CD4-positive, alpha-beta T cell treated with Interleukin-17A for 1 hour (primary cell): Measurements from ENCODE around the gene SLC7A14.

Experiments
- DNase-seq: peaks from one replicate; pipeline ENCODE4 v3.0.0-alpha.2; 2020

The SLC7A14 gene

DNA sequence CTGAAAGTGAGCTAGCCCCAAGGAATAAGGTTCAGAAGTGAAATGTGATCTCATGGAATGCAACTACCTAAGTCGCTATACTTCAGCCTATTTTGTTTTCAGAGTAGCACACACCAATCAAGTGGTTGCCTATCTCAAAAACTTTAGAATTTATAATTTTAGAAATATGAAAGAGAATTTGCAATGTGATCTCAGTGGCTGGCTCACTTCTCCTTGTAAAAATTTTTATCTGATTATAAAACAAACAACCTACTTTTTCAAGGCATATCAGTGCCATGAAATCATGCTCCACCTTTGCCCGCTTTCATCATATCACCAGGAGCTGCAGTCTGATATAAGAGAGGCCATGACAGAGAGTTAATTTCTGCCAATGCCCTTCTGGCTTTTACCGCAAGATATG is 119.9 kb downstream of the SLC7A14 start:
- DNase-seq = no peak

DNA sequence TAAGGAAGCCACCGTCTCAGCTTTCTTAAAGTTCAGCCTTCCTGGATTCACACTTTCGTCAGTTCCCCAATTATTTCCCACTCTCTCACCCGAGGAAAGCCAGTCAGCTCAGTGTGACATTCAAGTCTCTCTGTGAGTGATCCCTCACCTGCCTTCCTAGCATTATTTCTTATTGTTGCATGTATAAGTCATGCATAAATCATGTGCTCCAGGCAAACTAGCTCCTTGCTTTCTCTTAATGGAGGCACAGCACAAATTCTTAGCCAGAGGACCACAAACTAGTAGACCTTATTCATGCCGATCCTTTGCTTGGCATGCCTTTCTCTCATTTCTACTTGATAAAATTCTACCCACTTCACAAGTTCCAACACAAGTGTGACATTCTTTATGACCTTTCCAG is 122.9 kb downstream of the SLC7A14 start:
- DNase-seq = no peak

DNA sequence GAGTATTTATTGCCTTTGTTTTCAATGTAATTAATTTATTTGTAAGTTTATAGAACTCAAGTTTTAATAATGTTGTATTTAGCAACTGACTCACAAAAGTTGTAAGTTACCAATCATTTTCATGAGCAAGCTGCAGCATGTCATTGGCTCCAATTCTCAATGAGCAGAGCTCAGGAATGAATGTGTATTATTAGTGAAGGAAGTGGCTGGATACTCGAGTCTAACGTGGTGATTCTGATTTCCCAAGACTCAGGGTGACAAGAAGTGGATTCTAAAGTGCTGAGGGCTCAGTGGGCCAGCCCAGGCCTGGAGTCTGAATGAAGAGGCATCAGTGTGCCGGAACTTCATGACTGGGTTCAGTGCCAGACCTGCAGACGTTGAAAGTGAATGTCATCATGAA is 127.6 kb downstream of the SLC7A14 start:
- DNase-seq = no peak

DNA sequence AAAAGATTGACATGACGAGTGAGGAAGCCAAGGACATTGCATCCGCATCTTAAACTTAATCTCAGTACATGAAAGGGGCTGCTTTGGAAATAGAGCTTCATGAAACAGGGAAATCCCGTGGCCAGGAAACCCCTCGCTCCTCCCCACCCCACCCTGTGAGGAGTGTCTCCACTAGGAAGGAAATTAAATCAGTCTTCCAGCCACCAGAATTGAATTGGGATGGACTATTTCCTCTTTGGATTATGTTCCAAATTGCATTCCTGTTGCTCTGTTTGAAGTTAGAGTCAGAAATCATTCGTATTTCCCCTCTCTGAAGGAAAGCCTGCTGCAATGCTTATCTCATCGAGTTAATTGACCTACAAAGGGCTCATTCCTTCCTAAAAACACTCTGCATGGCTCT is 131.4 kb downstream of the SLC7A14 start:
- no peak for DNase-seq

DNA sequence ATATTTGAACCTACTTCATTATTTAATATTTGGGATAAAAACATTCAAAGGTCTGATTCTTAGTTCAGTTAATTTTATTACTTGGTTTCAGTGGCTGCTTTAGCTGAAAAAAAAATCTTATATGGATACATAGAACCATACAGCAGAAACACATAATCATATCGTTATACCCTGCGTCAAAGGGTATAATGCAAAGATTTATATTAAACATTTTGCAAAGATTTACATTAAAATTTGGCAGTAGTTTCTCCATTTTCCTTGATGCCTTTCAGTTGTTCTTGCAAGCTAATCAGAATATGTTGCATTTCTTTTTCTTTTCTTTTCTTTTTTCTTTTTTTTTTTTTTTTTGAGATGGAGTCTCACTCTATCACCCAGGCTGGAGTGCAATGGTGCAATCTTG is 135.8 kb downstream of the SLC7A14 start:
- DNase-seq = no peak

DNA sequence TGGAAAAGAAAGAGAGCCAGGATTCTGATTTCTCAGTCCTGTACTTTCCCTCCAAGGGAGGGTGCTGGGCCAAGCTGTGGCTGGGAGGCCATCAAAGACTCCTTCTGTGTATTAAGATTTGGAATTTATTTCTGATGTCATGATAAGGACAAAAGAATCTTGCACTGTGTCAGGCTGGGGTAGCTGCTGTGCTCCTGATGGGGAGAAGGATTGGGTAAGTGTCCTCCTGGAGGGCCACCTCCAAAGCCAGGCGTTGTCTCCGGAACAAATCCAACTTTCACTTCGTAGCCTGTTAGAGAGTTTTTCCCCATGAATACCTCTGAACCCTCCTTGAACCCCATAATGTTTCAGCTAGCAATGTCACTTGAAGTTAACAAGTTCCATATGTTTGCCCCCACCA is 137.3 kb downstream of the SLC7A14 start:
- no peak for DNase-seq

DNA sequence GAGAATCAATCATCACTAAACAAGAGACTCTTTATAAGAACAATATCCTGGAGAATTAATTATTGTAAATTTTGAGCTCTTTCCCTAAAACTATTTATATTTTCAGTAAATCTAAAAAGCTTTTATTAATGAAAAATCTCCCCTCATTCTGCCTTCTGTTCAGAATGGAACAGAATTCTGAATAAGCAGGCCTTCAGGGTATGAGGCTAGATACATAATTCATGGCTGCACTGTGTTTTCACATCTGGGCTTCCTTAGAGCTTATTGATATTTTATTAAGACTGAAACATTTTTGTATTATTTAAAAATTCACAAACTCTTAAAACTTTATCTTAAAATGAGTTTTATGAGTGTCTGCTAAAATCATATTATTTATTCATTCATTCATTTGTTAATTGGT is 142.4 kb downstream of the SLC7A14 start:
- no peak for DNase-seq

DNA sequence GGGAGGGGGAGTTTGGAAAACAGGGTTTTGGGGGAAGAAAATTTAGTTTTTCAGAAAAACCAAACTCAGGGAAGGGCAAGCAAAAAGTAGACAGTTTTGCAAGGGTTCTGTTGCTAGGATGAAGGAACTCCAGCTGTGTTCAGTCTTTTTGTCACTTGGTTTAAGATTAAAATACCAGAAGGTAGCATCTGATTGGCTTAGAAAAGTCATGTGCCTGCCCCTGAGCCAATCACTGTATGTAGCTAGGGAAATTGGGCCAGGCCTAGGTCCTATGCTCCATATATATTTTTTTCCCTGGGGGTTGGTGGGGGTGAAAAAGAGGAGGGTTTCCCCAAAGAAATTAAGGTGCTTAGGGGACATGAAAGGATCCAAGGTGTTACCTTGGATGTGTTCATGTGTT is 142.9 kb downstream of the SLC7A14 start:
- DNase-seq = no peak

DNA sequence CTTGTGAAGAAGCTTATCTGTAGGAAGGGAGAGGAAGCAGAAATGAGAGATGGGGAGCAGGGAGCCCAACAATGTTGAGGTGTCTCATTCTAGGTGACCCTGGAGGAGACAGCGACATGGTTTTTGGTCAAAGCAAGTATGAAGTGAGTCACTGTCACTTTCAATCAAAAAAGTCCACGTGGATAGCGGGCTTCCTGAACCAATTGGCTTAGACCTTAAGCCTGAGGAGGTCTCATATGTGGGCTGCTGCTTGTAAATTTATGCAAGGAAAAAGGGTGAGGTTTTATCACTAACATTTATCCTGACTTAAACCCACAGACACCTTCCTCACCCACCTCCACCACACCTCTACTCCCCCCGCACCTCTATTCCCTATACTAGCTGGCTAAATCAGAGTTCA is 144.5 kb downstream of the SLC7A14 start:
- DNase-seq = no peak

DNA sequence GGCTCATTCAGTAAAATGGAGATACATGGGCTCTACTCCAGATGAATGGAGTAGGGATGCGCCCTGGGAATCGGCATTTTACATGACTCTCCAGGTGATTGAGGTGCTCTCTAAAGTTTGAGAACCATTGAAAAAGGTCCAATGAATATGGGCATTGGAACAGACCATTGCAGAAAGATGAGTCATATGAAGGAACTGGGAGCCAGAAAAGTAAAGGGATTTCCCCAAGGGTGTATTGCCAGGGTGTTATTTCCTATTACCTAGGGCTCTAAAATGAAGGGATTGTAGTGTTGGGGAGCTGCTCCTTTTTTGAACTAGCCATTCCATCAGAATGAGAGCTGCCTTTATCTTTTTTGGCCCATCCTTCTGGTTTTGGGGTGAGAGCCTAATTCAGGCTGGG is 145.5 kb downstream of the SLC7A14 start:
- DNase-seq = no peak

DNA sequence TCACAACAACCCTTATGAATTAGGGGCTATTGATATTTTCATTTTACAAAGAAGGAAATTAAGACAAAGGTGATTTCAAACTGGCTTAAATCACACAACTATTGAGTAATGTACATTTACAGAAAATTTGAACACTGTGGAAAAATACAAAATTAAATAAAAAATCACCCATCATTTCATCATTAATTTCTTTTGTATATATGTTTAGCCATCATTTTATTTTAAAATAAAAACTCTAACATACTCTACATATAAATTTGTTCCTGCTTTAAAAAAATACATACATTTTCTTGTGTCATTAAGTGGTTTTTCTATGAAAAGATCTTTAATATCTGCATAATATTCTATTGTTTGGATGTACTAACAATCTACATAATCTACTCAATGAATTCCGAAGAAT is 147.0 kb downstream of the SLC7A14 start:
- no peak for DNase-seq

DNA sequence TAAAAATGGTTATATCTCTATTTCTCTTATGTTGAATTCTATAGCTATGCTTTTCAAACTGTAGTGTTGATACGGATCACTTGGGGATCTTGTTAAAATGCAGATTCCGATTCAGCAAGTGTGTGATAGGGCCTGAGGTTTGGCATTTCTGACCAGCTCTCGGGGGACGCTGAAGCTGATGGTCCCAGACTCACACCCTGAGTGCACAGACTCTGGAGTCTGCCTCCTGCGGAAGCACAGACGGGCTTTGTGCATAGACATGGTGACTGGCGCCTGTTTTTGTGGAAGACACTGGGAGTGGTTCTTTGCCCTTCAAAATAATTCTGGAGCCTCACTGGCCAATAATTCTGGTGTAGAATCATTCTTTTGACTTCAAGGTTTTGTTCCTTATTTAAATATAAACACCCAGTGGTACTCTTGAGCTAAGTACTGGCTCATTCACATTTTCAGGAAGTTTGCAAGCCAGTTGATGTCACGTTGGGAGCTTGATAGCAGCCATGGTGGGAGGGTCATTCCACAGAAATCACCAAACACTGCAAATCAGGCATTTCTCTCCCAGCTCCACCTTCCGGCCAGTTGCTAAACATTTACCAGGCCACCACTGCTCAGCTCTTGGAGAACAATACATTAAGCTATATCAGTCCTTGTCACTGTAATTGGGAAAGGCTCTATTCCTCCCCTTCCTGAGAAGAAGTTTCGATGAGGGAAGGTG is 148.0 kb downstream of the SLC7A14 start:
- DNase-seq = no peak

DNA sequence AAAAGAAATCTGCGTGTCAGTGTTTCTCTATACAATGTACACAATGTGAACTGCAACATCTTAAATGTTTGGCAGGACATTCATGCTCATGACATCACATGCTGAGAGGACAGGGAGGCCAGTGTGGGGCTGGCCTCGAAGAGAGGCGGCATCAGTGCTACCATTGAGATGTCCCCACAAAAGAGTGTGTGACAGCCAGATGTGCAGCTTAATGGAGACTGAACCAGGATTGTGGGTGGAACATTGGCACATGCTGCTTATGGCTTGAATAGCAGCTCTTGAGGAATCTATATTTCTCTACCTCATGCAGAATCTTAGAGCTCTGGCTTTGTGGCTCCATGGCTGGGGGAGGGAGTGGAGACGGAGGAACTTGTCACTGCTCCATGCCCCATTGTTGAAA is 148.7 kb downstream of the SLC7A14 start:
- no peak for DNase-seq

DNA sequence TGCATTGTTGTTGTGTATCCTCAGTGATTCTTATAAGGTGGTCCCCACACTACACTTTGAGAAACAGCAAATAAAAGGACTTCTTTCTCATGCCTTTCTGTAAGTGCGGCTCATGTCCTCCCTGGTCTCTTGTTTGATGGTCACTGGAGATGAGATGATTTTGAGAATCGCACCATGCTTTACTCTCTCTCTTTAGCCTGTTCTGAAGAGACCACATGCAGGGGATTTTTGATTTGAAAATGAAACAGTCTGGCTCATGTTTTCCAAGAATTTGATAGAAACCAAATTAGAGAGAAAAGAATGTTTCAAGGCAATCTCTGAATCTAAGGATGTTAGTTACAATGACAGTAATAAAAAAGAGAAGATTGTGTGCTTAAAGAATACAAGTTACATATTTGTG is 149.2 kb downstream of the SLC7A14 start:
- no peak for DNase-seq

DNA sequence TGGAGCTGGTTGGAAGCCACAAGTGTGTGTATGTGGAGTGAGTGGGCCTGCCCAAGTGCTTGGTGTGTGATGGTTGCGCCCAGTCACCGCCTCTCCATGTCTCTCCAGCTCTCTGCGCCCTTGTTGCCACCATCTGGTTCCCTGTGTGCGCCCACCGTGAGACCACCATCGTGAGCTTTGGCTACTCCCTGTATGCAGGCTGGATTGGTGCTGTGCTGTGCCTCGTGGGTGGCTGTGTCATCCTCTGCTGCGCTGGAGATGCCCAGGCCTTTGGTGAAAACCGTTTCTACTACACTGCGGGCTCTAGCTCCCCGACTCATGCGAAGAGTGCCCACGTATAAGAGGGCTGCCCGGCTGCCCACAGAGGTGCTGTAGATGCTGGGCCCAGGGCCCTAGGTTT is 153.5 kb downstream of the SLC7A14 start:
- DNase-seq = no peak

DNA sequence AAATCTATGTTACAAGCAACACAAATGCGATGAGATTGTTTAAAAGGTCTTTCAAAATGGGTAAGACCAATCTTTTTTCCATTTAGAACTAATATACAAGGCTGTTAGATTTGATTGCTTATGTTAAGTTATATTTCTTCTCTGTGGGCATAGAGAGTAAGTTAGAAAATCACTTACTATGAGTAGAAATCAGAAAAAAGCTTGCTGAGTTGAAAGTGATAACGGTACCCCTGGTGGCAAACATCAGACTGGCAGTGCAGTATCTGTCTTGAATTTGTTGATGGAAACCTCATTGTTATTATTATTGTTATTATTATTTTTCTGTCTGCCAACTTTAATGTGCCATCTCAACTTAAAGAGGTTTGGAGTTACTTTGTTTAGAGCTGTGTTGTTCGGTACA is 154.8 kb downstream of the SLC7A14 start:
- no peak for DNase-seq

DNA sequence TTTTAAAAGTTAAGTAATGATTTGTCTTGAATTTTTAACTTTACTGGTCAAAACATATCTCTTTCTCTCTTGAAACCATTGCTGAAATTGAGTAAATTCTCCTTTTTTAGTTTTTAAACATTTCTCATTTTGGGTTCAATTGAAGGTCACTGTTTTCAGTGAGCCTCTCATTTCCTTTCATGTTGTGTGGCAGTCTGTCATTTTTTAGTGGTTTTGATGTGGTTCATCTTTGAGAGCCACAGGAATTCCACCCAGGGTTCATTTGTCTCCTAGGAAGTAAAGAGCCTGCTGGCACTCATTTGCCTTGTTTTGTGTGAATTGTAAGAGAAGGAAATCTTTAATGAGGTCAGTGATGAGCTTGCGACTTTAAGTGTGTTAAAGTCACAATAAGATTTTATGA is 156.8 kb downstream of the SLC7A14 start:
- DNase-seq = no peak

DNA sequence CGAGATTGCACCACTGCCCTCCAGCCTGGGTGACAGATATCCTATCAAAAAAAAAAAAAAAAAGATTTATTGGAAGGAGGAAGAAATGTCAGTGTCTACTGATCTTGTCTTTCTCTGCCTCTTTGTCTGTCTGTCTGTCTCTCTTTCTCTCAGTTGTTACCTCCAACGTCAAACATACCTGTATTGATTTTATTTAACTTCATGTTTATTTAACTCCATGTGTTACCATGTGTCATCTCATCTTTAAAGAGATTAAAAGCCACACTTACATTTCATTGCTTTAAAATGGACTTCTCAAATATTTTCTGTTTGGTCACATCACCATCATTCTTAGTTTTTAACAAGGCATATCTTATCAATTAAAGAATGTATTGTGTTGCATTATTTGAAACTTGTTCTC is 157.8 kb downstream of the SLC7A14 start:
- no peak for DNase-seq

DNA sequence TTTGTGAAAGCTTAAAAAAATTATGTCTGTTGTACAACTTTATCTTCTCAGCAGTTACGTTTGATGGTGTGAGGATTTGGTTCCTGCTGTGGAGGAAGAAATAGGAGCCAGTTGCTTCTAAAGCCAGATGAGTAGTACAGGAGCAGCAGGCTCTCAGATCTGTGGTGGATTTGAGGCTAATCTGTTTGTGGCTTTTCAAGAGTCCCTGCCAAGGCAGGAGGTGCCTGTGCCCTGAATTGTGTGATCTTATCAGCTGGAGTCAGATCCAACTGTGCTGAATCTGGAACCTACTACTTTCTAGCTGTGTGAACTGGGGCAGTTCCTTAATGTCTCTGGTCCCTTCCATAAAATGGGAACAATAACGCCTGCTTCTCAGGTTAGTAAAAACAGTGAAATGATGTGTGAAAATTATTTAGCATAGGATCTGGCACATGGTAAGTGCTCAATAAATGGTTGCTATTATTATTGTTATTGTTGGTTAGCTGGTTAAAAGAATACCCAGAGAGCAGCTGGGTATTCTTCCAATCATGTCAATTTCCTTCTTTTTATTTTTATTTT is 159.6 kb downstream of the SLC7A14 start:
- DNase-seq = no peak

DNA sequence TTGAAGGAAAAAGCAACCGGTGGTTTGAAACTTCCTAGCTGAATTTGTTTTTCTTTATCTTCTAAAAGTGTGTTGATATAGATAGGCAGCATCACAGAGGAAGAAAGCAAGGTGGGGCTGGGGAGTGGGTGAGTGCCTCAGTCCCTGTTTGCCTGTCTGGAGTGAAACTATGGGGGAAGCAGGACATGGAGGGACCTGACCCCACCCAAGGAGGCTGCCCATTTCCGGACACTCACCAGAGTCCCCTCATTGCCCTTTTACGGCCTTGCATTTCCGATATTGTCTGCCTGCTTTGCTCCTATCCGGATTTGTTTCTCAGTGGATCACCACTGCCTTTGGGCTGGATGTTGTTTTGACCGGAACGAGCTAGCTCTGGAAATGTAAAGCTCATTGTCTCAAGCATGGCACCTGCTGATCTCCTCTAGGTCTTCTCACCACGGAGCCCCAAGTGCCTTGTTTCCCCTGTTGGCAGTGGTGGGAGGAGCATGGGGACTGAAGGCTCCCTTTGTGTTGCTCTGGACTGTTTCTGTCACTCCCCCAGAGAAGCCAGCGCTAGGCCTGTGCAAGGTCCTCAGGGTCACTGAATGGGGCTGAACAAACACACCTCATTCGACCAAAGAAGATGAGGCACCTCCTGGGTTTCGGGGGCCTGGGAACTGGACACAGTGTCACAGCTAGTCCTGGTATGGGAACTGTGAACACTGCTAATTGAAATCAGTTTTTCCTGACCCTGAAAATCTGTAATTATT is 160.2 kb downstream of the SLC7A14 start:
- DNase-seq = no peak

DNA sequence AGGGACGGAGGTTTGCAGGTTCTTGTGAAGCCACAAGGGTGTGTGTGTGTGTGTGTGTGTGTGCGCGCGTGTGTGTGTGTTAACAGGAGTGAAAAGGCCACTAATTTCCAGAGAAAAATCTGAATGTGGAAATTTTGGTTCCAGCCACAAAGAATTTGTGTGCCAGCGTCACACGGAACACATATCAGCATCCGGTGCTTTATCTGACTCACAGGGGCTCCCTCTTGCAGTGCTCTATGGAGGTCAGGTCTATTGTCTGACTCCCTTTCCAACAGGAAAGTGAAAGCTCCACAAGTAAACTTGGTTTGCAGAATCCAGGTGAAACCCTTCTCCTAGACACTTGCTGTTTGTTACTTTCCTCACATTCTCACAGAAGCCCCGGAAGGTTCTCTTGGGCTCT is 161.0 kb downstream of the SLC7A14 start:
- no peak for DNase-seq

DNA sequence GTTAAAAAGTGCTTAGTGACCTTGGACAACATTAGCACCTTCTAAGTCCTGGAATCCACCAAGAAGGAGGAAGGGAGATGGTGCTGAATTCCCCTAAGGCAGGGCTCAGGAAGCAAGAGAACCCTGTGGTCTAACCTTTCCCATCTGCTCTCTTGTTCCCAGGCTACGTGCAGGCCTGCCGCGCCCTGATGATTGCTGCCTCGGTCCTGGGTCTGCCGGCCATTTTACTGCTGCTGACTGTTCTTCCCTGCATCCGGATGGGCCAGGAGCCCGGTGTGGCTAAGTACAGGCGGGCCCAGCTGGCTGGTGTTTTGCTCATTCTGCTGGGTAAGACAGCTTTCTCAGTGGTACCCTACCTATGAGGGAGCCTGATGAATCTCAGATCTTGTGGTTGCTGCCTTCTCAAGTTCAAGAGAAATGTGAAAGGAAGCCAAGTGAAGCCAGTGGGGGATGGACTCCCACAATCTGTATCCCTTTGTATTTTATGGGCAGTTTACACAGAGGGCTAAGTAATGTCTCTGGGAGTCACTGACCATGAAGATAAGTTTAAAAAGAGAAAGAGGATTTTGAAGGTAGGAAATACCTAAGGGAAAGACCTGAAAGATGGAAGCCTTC is 162.8 kb downstream of the SLC7A14 start:
- DNase-seq = no peak

DNA sequence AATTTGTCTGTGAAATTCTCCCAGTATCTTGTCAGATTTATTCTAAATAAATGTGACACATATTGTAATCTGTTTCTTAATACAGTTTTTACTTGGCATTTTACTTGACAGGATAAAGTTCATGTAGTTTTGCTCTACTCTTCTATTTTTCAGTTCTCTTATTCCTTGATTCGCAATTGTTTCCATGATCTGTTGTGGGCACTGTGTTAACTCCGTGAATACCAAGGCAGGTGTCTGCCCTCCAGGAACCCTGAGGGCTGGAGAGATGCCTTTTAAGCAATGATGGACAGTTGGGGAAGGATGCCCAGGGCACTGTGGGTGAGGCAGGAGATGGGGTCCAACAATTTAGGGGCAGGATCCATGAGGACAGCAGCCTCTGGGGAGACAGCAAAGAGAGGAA is 164.1 kb downstream of the SLC7A14 start:
- DNase-seq = no peak

DNA sequence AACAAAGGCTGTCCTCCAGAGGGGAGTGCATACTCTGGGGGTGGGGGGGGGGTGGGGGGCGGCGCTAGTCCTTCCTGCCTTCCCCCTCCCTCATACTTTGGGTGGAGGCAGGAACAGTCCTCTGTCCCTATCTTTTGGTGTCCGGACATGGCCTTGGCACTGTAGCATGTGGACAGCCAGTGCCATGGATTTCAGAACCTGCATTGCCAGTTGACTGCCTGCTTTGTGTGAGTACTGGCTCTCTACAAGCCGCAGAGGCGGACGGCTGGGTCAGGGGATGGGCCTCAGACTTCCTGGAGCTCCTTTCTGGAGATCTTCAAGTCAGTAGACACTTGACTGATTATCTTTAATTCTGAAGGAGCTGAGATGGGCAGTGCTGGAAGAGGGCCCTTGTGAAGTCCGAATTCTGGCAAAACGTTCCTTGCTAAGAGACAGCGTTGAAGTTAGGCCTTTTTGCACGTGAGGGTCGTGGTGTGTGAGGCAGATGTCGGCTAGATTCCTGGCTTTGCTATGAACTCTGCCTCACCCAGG is 164.7 kb downstream of the SLC7A14 start:
- no peak for DNase-seq
